Prostate gland (tissue), 2 donors: ENCODE measurements around the gene UFSP2.

Experiments
- POLR2A ChIP-seq: fragments of 450-650 bp; IDR thresholded peaks from one replicate; pipeline ENCODE4 v1.6.1; 2016; ENCODE audit warnings: antibody characterized with exemption, mild to moderate bottlenecking
- TF ChIP-seq, protein P1 (sequence below), 4 experiments: fragments of 200-600 bp in 2 of 4; fragments of 450-650 bp in 2 of 4; sonication (generic) in 2 of 4; IDR thresholded peaks; 1 replicate in 3 of 4; 2 replicates in 1 of 4; pipeline ENCODE4 v1.5.1; 2016 to 2019; ENCODE audit warnings: antibody characterized with exemption in 4 of 4, mild to moderate bottlenecking in 2 of 4, moderate library complexity in 2 of 4

DNA sequence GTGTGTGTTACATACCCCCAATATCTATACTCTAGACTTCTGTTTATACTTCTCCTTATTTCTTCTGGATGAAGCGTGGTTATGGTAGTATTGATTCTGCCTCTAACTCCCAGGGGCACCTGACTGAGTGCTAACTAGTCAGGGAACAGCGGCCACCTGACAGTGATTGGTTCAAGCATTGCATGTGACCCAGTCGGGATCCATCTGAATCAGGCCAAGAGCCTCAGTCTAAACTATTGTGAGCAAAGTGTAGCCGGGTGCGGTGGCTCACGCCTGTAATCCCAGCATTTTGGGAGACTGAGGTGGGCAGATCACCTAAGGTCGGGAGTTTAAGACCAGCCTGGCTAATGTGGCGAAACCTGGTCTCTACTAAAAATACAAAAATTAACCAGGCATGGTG is 35.8 kb upstream of the UFSP2 start:
- TF ChIP-seq POLR2A = no peak
- TF ChIP-seq, protein P1, sequence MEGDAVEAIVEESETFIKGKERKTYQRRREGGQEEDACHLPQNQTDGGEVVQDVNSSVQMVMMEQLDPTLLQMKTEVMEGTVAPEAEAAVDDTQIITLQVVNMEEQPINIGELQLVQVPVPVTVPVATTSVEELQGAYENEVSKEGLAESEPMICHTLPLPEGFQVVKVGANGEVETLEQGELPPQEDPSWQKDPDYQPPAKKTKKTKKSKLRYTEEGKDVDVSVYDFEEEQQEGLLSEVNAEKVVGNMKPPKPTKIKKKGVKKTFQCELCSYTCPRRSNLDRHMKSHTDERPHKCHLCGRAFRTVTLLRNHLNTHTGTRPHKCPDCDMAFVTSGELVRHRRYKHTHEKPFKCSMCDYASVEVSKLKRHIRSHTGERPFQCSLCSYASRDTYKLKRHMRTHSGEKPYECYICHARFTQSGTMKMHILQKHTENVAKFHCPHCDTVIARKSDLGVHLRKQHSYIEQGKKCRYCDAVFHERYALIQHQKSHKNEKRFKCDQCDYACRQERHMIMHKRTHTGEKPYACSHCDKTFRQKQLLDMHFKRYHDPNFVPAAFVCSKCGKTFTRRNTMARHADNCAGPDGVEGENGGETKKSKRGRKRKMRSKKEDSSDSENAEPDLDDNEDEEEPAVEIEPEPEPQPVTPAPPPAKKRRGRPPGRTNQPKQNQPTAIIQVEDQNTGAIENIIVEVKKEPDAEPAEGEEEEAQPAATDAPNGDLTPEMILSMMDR (IDR thresholded peaks at IDR 0.05) = no peak
